Stimulated activated CD4-positive, alpha-beta T cell treated with anti-CD3 and anti-CD28 coated beads, Interleukin-2, amount 100 ng/mL, for 24 hours (primary cell): ENCODE measurements around the gene GABRB1.
A peak's percentile ranks its signal among the peaks of the same experiment; 100 is the strongest.

ENCODE experiments used
- DNase-seq, 2 donors: peaks; one replicate each; pipeline ENCODE4 v3.0.0-alpha.2; 2020

The GABRB1 gene

GRCh38 chr4:47031011-47031678 is at the start of gene GABRB1:
Gene GABRB1 (plus strand): TSS chr4:47031567.
- DNase-seq, result peak; percentile 22 to 32

DNA sequence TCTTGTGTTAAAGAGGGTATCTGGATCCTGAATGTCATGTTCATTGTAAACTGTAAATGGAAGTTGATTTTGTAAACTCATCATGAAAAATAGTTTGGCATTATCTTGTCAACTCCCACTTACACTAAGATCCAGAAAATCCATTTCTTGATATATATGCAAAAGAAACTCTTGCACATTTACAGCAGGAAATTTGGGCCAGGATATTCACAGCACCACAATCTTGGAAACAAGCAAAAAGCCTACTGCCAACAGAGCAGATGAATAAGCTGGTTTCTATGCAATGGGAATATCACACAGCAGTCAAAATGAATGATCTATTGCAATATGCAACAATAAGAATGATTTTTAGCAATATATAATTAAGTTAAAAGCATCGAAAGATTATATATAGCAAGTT is 46.6 kb upstream of the GABRB1 start:
- DNase-seq, result no peak

GRCh38 chr4:46986922-46987638 is 44.3 kb upstream of the GABRB1 start:
- no peak for DNase-seq

DNA sequence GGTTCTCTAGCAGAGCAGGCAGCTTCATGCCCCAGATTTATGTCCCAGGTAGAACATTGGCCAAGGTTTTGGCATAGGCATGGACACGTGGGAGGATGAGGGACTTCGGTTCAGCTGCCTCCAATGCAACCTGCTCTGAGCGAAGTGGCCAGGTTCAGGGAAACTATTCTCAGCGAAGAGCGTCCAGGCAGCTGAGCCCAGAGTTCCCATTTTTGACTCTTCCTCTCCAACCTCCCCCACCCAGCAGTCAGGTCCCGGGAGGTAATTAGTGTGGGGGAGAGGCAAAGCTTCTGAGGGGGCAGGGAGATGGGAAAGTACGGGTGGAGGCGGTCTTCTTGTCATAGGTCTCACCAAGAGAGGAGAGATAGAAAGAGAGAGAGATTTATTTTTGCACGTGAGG is 39.0 kb upstream of the GABRB1 start:
- no peak for DNase-seq

GRCh38 chr4:46993075-46994006 is 38.0 kb upstream of the GABRB1 start, which contains the start of gene GABRA4:
Gene GABRA4 (minus strand): TSS chr4:46993581. CDS start chr4:46993424, 157 bp downstream.
- DNase-seq, result peak in 1 of 2 donors; percentile 5

GRCh38 chr4:46994007-46994405 is 37.4 kb upstream of the GABRB1 start:
- no peak for DNase-seq

DNA sequence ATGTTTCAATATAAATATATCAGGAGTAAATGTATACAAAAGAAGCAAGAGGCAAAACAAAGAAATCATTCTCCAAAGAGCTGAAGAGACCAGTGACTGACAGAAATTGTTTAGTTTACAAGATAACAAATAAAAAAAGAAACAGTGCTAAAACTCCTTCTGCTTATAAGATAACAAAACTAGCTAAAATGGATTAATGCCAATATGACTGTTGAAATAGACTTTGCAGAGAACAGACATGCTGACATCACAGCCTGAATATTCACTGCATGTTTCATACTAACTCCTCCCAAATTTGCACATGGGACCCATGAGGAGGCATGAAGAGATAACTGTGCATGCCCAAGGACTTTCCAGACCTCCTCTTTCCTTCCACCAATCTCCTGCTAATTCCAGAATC is 31.8 kb upstream of the GABRB1 start:
- DNase-seq, result no peak

DNA sequence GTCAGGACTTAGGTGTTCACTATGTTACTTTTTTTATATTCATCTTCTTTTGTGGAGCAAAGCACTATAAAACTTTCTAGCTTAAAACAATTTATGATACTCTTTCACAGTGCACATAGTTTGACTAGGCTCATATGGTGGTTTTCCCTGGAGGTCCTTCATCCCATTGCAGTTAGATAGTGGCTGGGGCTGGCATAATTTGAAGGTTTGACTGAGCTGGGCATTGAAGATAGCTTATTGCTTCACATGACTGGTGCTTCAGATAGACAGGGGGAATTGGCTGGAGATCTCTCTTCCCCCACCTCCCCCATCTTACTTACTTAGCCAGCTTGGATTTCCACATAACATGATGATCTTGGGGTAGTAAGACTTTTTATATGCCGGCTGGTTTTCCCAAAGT is 31.0 kb upstream of the GABRB1 start:
- DNase-seq, result no peak

- no peak for DNase-seq
Observed at GRCh38 chr4:47002580-47002979, 28.8 kb upstream of the GABRB1 start.

GRCh38 chr4:47010347-47010911 is 20.9 kb upstream of the GABRB1 start:
- DNase-seq, result no peak

DNA sequence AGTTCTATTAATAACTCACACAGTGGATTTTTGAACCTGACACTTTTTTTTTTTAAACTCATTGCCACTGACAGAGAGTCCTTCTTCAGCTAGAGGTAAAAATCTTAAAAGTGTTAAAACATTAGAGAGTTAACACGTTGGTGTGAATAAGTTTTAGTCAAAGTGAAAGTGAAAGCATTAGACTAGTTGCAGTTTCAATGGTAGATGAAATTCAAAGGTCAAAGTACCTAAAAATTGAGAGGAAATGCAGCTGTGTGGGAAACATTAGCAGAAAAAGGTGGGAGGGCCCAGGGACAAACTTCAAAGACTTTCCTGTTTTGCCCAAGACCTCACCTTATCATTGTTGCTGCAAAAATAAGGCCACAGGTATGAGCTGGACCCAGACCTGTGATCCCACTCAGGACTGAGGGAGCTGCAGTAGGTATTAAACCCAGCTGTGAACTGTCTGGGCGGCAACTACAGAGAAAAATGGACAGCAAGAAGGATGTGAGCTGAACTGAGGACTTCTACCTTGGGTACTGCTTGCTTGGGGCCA is 20.4 kb upstream of the GABRB1 start:
- DNase-seq, result no peak

DNA sequence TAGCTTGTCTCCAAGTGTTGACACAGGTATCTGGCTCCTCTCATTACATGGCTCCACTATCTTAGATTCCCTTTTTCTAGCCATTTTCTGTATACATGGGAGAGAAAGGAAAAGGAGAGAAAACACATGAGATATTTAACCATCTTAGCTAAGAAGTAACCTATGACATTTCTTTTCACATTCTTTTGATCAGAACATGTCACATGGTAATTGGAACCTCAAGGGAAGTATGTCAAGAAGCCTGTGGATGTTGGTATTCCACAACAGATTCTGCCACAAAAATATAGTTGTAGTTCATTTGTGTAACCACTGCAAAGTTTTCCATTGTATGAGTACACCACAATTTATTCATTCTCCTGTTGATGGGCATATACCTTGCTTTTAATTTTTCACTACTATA is 18.7 kb upstream of the GABRB1 start:
- DNase-seq, result no peak

DNA sequence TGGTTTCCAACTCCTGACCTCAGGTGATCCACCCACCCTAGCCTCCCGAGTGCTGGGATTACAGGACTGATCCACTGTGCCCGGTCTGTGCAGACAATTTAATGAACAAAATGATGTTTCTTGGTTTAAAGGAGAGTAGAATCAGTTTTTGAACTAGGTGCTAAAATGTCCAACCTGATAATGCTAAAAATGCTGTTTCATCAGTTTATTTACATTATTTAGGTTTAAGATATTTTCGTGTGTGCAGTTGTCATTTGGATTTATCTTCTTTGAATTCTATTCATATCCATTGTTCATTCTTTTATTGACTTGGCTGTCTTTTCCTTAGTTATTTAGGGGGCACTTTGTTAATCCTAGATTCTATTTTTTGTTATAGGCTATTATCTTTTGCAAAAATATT is 18.0 kb upstream of the GABRB1 start:
- DNase-seq, result no peak

DNA sequence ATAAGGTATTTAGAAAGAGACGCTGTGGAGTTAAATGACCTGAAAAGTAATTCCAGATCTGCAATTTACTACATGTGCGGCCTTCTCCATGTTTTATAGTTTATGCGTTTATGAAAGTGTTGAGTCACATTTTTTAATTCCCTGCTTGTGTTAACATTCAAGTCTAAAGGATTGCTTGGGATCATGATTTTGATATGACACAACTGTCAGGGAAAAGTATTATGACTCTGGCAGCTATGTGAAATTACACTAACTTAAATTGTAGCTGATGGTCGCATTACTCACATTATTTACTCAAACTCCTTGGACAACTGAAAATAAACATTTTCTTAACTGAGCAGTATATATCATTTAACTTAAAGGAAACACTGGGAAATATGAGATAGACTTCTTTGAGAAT is 14.3 kb upstream of the GABRB1 start:
- DNase-seq, result no peak

GRCh38 chr4:47017494-47017893 is 13.9 kb upstream of the GABRB1 start:
- DNase-seq, result no peak

DNA sequence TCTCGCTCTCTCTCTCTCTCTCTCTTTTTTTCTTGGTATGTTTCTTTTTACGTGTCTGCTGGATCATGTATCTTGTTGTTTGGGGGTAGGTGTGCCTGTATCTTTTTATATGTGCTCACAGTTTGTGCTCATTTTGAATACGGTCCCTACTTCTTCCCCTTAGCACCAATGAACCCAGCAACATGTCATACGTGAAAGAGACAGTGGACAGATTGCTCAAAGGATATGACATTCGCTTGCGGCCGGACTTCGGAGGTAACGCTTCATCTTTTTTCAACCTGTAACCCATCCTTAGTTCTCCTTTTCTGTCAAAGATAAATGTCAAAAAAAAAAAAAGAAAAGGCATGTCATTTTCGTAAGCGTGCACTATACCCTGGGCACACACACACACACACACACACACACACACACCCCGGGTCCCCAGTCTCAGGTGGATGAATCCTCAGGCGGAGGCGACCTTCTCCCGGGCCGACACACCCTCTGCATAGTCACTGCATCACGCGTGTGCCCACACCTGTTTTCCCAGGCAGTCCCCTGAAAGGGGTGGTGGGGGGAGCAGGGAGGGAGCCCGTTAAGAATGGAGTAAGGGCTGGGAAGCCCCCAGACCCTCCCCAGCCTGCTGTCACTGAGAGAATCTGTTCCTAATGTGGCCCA is 511 bp downstream of the GABRB1 start:
- DNase-seq, result no peak

DNA sequence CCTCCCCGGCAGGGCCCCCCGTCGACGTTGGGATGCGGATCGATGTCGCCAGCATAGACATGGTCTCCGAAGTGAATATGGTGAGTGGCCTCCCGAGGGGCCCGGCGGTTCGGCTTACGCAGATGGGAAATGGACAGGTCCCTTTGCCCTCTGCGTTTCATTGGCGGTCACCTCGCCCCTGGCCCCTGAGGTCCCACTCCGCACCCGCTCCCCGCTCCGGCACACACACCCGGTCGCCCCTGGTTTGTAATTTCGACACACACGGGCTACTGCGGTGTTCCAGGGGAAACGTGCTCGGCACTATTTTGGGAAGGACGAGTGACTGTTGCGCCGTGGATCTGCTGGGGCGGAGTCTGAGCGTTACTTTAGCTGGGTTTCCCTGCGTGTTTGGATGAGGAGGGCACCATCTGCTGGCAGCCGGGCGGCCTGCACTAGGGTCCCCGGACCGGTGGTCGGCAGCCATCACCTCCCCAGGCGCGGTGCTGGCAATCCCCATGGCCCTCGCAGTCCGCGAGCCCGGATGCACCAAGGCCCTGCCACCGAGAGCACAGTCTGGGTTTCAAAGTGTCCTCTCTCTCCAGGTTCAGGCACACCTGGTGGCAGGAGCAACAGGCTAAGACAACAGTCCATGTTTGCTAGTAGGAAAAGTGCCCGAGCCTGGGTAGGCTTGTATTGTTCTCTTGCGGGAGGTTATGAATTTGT is 1.2 kb downstream of the GABRB1 start:
- DNase-seq, result peak; percentile 32 to 62

- no peak for DNase-seq
Observed at GRCh38 chr4:47038263-47038662, 6.9 kb downstream of the GABRB1 start.

DNA sequence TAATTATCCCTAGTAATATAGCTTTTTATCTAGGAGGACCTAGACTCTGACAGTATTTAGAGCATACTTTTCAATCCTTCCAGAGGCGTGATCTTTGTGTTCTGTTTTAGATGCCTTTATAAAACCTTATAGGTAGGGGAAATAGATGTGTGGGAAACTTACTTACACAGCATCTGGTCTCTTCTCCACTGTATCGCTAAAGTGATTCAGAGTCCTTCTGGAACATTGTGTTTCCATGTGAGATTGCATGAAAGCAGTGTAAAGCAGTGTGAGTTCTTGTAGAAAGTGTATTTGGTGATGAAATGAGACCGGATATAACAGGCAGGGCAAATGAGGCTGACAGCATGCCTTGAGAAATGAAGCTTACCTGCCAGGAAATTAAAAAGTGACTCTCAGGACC is 9.5 kb downstream of the GABRB1 start:
- no peak for DNase-seq

GRCh38 chr4:47043821-47044220 is 12.5 kb downstream of the GABRB1 start:
- DNase-seq, result no peak

GRCh38 chr4:47045261-47045660 is 13.9 kb downstream of the GABRB1 start:
- DNase-seq, result no peak

GRCh38 chr4:47049347-47049746 is 18.0 kb downstream of the GABRB1 start:
- no peak for DNase-seq
